Liver (tissue), 9 donors: Measurements from ENCODE around the gene PPP4C. TPM values are rescaled to one million over a fixed set of nuclear protein-coding genes. Genes with fewer than 3 reads are reported as not detected.
"Not testable (repeated sequence)": the region's sequence is repeated elsewhere in the genome, so short reads cannot be mapped to it uniquely, and the experiment has no call there.

Experiments
- DNase-seq: peaks from one replicate; pipeline ENCODE4 v3.0.0-alpha.2; 2017; ENCODE audit warnings: low spot score
- H3K27ac ChIP-seq, 2 donors: one replicate each; pipeline ENCODE4 v1.7.0; 2013; ENCODE audit warnings: inconsistent platforms in 2 of 2, low read length in 2 of 2, control low read depth in 1 of 2, low read depth in 1 of 2, mild to moderate bottlenecking in 1 of 2
- H3K27me3 ChIP-seq, 4 donors: one replicate each; pipeline versions ENCODE4 v1.6.1 to v1.7.0; 2013; ENCODE audit warnings: low read length in 3 of 4, inconsistent platforms in 1 of 4, mild to moderate bottlenecking in 1 of 4, moderate library complexity in 1 of 4; ENCODE audit not compliant: control insufficient read depth in 4 of 4, insufficient read depth in 4 of 4
- H3K36me3 ChIP-seq, 4 donors: one replicate each; pipeline versions ENCODE4 v1.6.1 to v1.7.0; 2013; ENCODE audit warnings: low read length in 3 of 4, mild to moderate bottlenecking in 3 of 4, low read depth in 1 of 4, moderate library complexity in 1 of 4; ENCODE audit not compliant: control insufficient read depth in 4 of 4, insufficient read depth in 3 of 4
- H3K4me1 ChIP-seq, 4 donors: one replicate each; pipeline versions ENCODE4 v1.6.1 to v1.7.0; 2013; ENCODE audit warnings: low read length in 3 of 4, mild to moderate bottlenecking in 3 of 4, moderate library complexity in 1 of 4; ENCODE audit not compliant: control insufficient read depth in 4 of 4, insufficient read depth in 4 of 4
- H3K4me3 ChIP-seq, 3 donors: one replicate each; pipeline versions ENCODE4 v1.6.1 to v1.7.0; 2013; ENCODE audit warnings: low read length in 3 of 3, control low read depth in 1 of 3, low read depth in 1 of 3, mild to moderate bottlenecking in 1 of 3
- H3K9ac ChIP-seq, 2 donors: one replicate each; pipeline ENCODE4 v1.7.0; 2013; ENCODE audit warnings: low read length in 2 of 2, mild to moderate bottlenecking in 2 of 2, moderate library complexity in 2 of 2, control low read depth in 1 of 2, low read depth in 1 of 2
- H3K9me3 ChIP-seq, 4 donors: one replicate each; pipeline versions ENCODE4 v1.6.1 to v1.7.0; 2013; ENCODE audit warnings: low read length in 3 of 4; ENCODE audit not compliant: control insufficient read depth in 4 of 4
- EGR1 ChIP-seq, 2 donors: IDR thresholded peaks; 2 replicates each; pipeline ENCODE4 v1.6.1; 2016 to 2018; ENCODE audit warnings: antibody characterized with exemption in 2 of 2, low read depth in 2 of 2
- FOXA1 ChIP-seq: IDR thresholded peaks from 2 replicates; pipeline ENCODE4 v1.6.1; 2016; ENCODE audit warnings: antibody characterized with exemption
- FOXA2 ChIP-seq: IDR thresholded peaks from 2 replicates; pipeline ENCODE4 v1.6.1; 2016; ENCODE audit warnings: antibody characterized with exemption
- GABPA ChIP-seq, 2 donors: IDR thresholded peaks in 1 of 2; conservative IDR thresholded peaks in 1 of 2; 2 replicates each; pipeline ENCODE4 v1.6.1; 2016; ENCODE audit warnings: antibody characterized with exemption in 2 of 2, mild to moderate bottlenecking in 1 of 2, moderate library complexity in 1 of 2
- HNF4A ChIP-seq, 2 donors: conservative IDR thresholded peaks; 2 replicates each; pipeline ENCODE4 v1.6.1; 2016; ENCODE audit warnings: antibody characterized with exemption in 2 of 2, mild to moderate bottlenecking in 2 of 2
- HNF4G ChIP-seq: IDR thresholded peaks from 2 replicates; pipeline ENCODE4 v1.6.1; 2016; ENCODE audit warnings: antibody characterized with exemption
- JUND ChIP-seq, 2 donors: IDR thresholded peaks; 2 replicates each; pipeline ENCODE4 v1.6.1; 2016; ENCODE audit warnings: antibody characterized with exemption in 2 of 2
- MAX ChIP-seq: IDR thresholded peaks from 2 replicates; pipeline ENCODE4 v1.6.1; 2016; ENCODE audit warnings: antibody characterized with exemption
- NR2F2 ChIP-seq: IDR thresholded peaks from 2 replicates; pipeline ENCODE4 v1.6.1; 2016; ENCODE audit warnings: antibody characterized with exemption
- RAD21 ChIP-seq, 2 donors: IDR thresholded peaks; 2 replicates each; pipeline ENCODE4 v1.6.1; 2016; ENCODE audit warnings: antibody characterized with exemption in 2 of 2, mild to moderate bottlenecking in 2 of 2
- REST ChIP-seq: IDR thresholded peaks from 2 replicates; pipeline ENCODE4 v1.6.1; 2016; ENCODE audit warnings: antibody characterized with exemption, mild to moderate bottlenecking
- RXRA ChIP-seq, 2 donors: IDR thresholded peaks; 2 replicates each; pipeline ENCODE4 v1.6.1; 2017 to 2018; ENCODE audit warnings: antibody characterized with exemption in 2 of 2, mild to moderate bottlenecking in 1 of 2
- SP1 ChIP-seq: IDR thresholded peaks from 2 replicates; pipeline ENCODE4 v1.6.1; 2018; ENCODE audit warnings: antibody characterized with exemption, mild to moderate bottlenecking
- TAF1 ChIP-seq: conservative IDR thresholded peaks from 2 replicates; pipeline ENCODE4 v1.6.1; 2016; ENCODE audit warnings: antibody characterized with exemption, mild to moderate bottlenecking
- ZBTB33 ChIP-seq: IDR thresholded peaks from 2 replicates; pipeline ENCODE4 v1.6.1; 2016; ENCODE audit warnings: antibody characterized with exemption
- WGBS: extraction: QIAGEN DNeasy Blood & Tissue Kit; methylation state at CpG from one replicate; pipeline ENCODE4 v1.1.7; 2013; 5-methylcytosine and 5-hydroxymethylcytosine counted together
- polyA plus RNA-seq, 2 donors: library from polyadenylated mRNA; stranded (reverse) in 1 of 2; unstranded in 1 of 2; fragments of 200-250 nt in 1 of 2; fragments of >200 nt in 1 of 2; fragmentation: Nextera tagmentation in 1 of 2; extraction: Ambion mirVana in 1 of 2; gene quantifications; one replicate each; pipeline versions ENCODE4 v1.2.1 to v1.2.3, GENCODE V29; 2013 to 2015
- total RNA-seq, 2 donors: library from RNA; depleted of rRNA; stranded (reverse); fragments of >200 nt; gene quantifications; one replicate each; pipeline ENCODE4 v1.2.3, GENCODE V29; 2014
- TF ChIP-seq, protein P1 (sequence below): IDR thresholded peaks from 2 replicates; pipeline ENCODE4 v1.6.1; 2016; ENCODE audit warnings: antibody characterized with exemption
- TF ChIP-seq, protein P2 (sequence below): fragments of 150-350 bp; IDR thresholded peaks from 2 replicates; pipeline ENCODE4 v1.5.1; 2017; ENCODE audit warnings: improper control_type of control experiment, low read depth, low read length; ENCODE audit not compliant: missing input control
- donor health status: healthy.
- donor health status: healthy.
- donor health status: healthy.
- donor health status: healthy.
- donor health status: healthy.

The PPP4C gene
- total and polyA plus RNA-seq, 4 donors, result 49.7 to 79.6 (median 62.5) TPM

DNA sequence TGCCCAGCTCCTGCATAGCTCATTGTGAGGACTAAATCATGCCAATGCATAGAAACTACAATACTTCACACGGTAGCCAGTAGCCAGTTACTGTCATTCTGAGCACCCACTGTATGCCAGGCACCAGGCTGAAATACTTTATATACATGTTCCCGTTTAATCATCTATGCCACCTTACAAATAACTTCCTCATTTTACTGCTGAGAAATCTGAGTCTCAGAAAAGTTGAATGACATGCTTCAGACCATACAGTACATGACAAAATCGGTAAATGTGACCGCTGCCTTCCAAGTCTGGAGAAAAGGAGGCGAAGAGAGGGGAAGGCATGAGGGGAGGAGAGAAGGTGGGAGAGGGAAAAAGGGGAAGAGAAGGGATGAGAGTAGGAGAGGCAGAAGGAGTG lies 35.6 kb upstream of the PPP4C start:
- 67% methylated on average over 5 of the region's 5 CpGs for WGBS
- TF ChIP-seq RAD21 (IDR thresholded peaks at IDR 0.05) (no peak), MAX (no peak), FOXA2 (no peak), HNF4A (conservative IDR thresholded peaks at IDR 0.05) (no peak)
- TF ChIP-seq, protein P1, sequence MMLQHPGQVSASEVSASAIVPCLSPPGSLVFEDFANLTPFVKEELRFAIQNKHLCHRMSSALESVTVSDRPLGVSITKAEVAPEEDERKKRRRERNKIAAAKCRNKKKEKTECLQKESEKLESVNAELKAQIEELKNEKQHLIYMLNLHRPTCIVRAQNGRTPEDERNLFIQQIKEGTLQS, result no peak
- Histone ChIP-seq H3K4me1 (no peaks in the 10 kb centered on the region), H3K36me3 (no peaks in the 10 kb centered on the region), H3K27me3 (no peaks in the 10 kb centered on the region), H3K4me3 (no peak overlapping the region), H3K27ac (no peak overlapping the region), H3K9ac (no peak overlapping the region), H3K9me3 (no peaks in the 10 kb centered on the region)
- DNase-seq, result no peak

DNA sequence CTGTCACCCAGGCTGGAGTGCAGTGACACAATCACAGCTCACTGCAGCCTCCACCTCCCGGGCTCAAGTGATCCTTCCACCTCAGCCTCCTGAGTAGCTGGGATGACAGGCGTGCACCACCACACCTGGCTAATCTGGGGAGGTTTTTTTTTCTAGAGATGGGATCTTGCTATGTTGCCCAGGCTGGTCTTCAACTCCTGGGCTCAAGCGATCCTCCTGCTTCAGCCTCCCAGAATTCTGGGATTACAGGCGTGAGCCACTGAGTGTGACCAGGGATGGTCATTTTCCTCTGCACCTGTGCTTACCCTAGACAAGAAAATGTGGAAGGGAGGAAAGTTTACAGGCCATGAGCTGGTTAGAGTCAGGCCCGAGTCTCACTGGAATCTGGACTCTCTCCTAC lies 35.1 kb upstream of the PPP4C start:
- DNase-seq, H3K4me3 ChIP-seq, H3K9ac ChIP-seq, H3K27ac ChIP-seq, H3K27me3 ChIP-seq, H3K9me3 ChIP-seq, H3K4me1 ChIP-seq, H3K36me3 ChIP-seq: not testable (repeated sequence)
- WGBS, result 90% methylated on average over 5 of the region's 5 CpGs

DNA sequence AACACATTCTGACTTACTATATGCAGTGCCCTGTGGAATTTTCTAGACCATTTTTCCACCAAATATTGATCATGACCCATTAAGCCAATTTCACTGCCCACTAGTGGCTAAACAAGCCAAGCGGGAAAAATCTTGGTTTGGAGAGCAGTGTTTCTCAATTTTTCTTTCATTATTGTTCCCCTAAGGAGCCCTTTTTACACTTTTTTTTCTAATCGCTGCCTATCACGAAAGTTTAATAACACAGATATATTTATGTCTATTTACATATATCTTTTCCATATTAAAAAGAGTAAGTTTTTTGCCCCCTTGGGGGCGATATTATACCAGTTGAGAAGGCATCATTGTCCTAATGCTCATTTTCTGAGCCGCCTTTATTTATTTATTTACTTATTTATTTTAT lies 34.0 kb upstream of the PPP4C start:
- Histone ChIP-seq H3K27ac (no peak overlapping the region), H3K9me3 (no peaks in the 10 kb centered on the region), H3K27me3 (no peaks in the 10 kb centered on the region), H3K4me1 (no peaks in the 10 kb centered on the region), H3K36me3 (no peaks in the 10 kb centered on the region), H3K9ac (no peak overlapping the region), H3K4me3 (no peak overlapping the region)
- WGBS, result 31% methylated on average over 5 of the region's 5 CpGs
- no peak for DNase-seq
- peak; percentile 59 to 67 for TF ChIP-seq RAD21 (IDR thresholded peaks at IDR 0.05)
- TF ChIP-seq FOXA2, result no peak

- H3K27ac ChIP-seq, result no peak overlapping the region
- WGBS, result 71% methylated on average over 8 of the region's 8 CpGs
- H3K9ac ChIP-seq, result no peak overlapping the region
- no peak overlapping the region for H3K4me3 ChIP-seq
- no peak for DNase-seq
- no peaks in the 10 kb centered on the region for H3K36me3 ChIP-seq
- no peaks in the 10 kb centered on the region for H3K9me3 ChIP-seq
- H3K4me1 ChIP-seq, result no peaks in the 10 kb centered on the region
- H3K27me3 ChIP-seq, result no peaks in the 10 kb centered on the region
- TF ChIP-seq GABPA (IDR thresholded peaks at IDR 0.05 in 1 of 2, conservative IDR thresholded peaks at IDR 0.05 in 1 of 2) (no peak), TAF1 (no peak), FOXA1 (no peak), NR2F2 (no peak), HNF4G (no peak), JUND (IDR thresholded peaks at IDR 0.05) (no peak), ZBTB33 (no peak), HNF4A (conservative IDR thresholded peaks at IDR 0.05) (no peak), RXRA (IDR thresholded peaks at IDR 0.05) (no peak), REST (no peak), SP1 (no peak), EGR1 (IDR thresholded peaks at IDR 0.05; ENCODE audit: low read depth in 2 of 2) (no peak), RAD21 (IDR thresholded peaks at IDR 0.05) (no peak)
- TF ChIP-seq, protein P1, result no peak
- TF ChIP-seq, protein P2, sequence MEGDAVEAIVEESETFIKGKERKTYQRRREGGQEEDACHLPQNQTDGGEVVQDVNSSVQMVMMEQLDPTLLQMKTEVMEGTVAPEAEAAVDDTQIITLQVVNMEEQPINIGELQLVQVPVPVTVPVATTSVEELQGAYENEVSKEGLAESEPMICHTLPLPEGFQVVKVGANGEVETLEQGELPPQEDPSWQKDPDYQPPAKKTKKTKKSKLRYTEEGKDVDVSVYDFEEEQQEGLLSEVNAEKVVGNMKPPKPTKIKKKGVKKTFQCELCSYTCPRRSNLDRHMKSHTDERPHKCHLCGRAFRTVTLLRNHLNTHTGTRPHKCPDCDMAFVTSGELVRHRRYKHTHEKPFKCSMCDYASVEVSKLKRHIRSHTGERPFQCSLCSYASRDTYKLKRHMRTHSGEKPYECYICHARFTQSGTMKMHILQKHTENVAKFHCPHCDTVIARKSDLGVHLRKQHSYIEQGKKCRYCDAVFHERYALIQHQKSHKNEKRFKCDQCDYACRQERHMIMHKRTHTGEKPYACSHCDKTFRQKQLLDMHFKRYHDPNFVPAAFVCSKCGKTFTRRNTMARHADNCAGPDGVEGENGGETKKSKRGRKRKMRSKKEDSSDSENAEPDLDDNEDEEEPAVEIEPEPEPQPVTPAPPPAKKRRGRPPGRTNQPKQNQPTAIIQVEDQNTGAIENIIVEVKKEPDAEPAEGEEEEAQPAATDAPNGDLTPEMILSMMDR, result no peak
Observed at GRCh38 chr16:30046178-30046577, 29.6 kb upstream of the PPP4C start.
